ENCODE results near the gene SDF2.

SDF2 gene

GRCh38 chr17:28661635-28662526, at the start of gene SDF2, which contains the start of gene SUPT6H:
Gene SDF2, minus strand, starts transcription at chr17:28661906. Its CDS starts 30 bp downstream, at chr17:28661876.
Gene SUPT6H, plus strand, starts transcription at chr17:28662205. Its CDS starts 11,197 bp downstream, at chr17:28673402.
- peak; percentile 92 for DNase-seq

GRCh38 chr17:28710861-28711722, 49.4 kb upstream of the SDF2 start:
- DNase-seq: peak; percentile 77

GRCh38 chr17:28707339-28707720, 45.6 kb upstream of the SDF2 start:
- no peak for DNase-seq

GRCh38 chr17:28706471-28707338, 45.0 kb upstream of the SDF2 start:
- no peak for DNase-seq

- no peak for DNase-seq
Measured at GRCh38 chr17:28705728-28706334, 44.1 kb upstream of the SDF2 start.

- no peak for DNase-seq
Measured at GRCh38 chr17:28705074-28705659, 43.5 kb upstream of the SDF2 start.

- DNase-seq: no peak
Measured at GRCh38 chr17:28704219-28704858, 42.6 kb upstream of the SDF2 start.

- DNase-seq: no peak
Measured at GRCh38 chr17:28703552-28704218, 42.0 kb upstream of the SDF2 start.

GRCh38 chr17:28702752-28703150, 41.0 kb upstream of the SDF2 start:
- no peak for DNase-seq

- DNase-seq: no peak
Measured at GRCh38 chr17:28702026-28702751, 40.5 kb upstream of the SDF2 start.

GRCh38 chr17:28700830-28701492, 39.3 kb upstream of the SDF2 start:
- no peak for DNase-seq

GRCh38 chr17:28700278-28700677, 38.6 kb upstream of the SDF2 start:
- DNase-seq: no peak

GRCh38 chr17:28698253-28698941, 36.7 kb upstream of the SDF2 start:
- DNase-seq: no peak

- DNase-seq: no peak
Measured at GRCh38 chr17:28693869-28694268, 32.2 kb upstream of the SDF2 start.

- DNase-seq: no peak
Measured at GRCh38 chr17:28689011-28689410, 27.3 kb upstream of the SDF2 start.

GRCh38 chr17:28688481-28688880, 26.8 kb upstream of the SDF2 start:
- no peak for DNase-seq

GRCh38 chr17:28686296-28686695, 24.6 kb upstream of the SDF2 start:
- no peak for DNase-seq

- no peak for DNase-seq
Measured at GRCh38 chr17:28685366-28685765, 23.7 kb upstream of the SDF2 start.

- DNase-seq: no peak
Measured at GRCh38 chr17:28684963-28685362, 23.3 kb upstream of the SDF2 start.

Data from inflammatory macrophage treated with lipopolysaccharide for 4 hours (primary cell).